Upper lobe of right lung (tissue), 1 donor: ENCODE measurements around the gene ANKRD11. TPM values are rescaled to one million over a fixed set of nuclear protein-coding genes. Genes with fewer than 3 reads are reported as not detected.

ENCODE experiments used
- ATAC-seq: fragments of 200-7000 bp; cut with Tn5 transposase; one replicate; pipeline ENCODE4 v1.9.1; 2020; ENCODE audit warnings: mild to moderate bottlenecking, moderate library complexity
- DNase-seq: peaks from one replicate; pipeline ENCODE4 v3.0.0-alpha.2; 2020
- H3K27ac ChIP-seq: fragments of 200-600 bp; one replicate; pipeline ENCODE4 v1.8.0; 2022
- H3K27me3 ChIP-seq: fragments of 200-600 bp; one replicate; pipeline ENCODE4 v1.8.0; 2022; ENCODE audit warnings: mild to moderate bottlenecking
- H3K36me3 ChIP-seq: fragments of 200-600 bp; one replicate; pipeline ENCODE4 v1.8.0; 2022
- H3K4me1 ChIP-seq: fragments of 200-600 bp; one replicate; pipeline ENCODE4 v1.8.0; 2022
- H3K4me3 ChIP-seq: fragments of 200-600 bp; one replicate; pipeline ENCODE4 v1.8.0; 2022; ENCODE audit warnings: mild to moderate bottlenecking
- H3K9me3 ChIP-seq: fragments of 200-600 bp; one replicate; pipeline ENCODE4 v1.8.0; 2022
- CTCF ChIP-seq: fragments of 200-600 bp; IDR thresholded peaks from one replicate; pipeline ENCODE4 v1.8.0; 2022; ENCODE audit warnings: antibody characterized with exemption
- intact Hi-C: fragments of 100-400 bp; cut with DNase I; formaldehyde crosslinking; loops from one replicate; pipeline ENCODE4 v1.11.0; 2022
- total RNA-seq: library from RNA; stranded (reverse); fragmentation: NEBNext Ultra II Directional; extraction: Animal tissue kit (Norgen Biotek cat#: 25700); gene quantifications from one replicate; pipeline ENCODE4 v1.2.1, GENCODE V29; 2021
- donor health status: DM: no; HTN: yes; CAD: no; lungs with severe emphysema.

The ANKRD11 gene
- total RNA-seq, 1 donor from 2014 or later, result 125 TPM

DNA sequence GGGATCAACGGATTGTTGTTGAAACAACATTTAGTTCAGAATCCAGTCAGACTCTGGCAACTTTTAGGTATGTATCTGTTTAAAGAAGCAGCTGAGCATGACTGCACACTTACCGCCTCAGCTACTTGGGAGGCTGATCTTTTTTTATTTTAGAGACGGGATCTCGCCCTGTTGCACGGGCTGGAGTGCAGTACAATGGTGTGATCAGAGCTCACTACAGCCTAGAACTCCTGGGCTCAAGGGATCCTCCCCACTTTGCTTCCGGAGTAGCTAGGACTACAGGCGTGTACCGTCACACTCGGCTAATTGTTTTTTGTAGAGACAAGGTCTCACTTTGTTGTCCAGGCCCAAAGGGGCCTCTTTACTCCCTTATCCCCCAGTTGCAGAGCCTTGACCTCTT lies 20.2 kb upstream of the ANKRD11 start:
- DNase-seq, result no peak
- Histone ChIP-seq H3K36me3 (peaks cover 51% of the 10 kb centered on the region), H3K27me3 (no peaks in the 10 kb centered on the region), H3K9me3 (no peaks in the 10 kb centered on the region), H3K4me3 (no peak overlapping the region), H3K27ac (no peak overlapping the region), H3K4me1 (peaks cover 31% of the 10 kb centered on the region)
- no peak for ATAC-seq
- no peak for TF ChIP-seq CTCF
- intact Hi-C loops, result no loop called here

- peaks cover 37% of the 10 kb centered on the region for H3K4me1 ChIP-seq
These were observed 17.7 kb upstream of the ANKRD11 start, which contains the start of gene SPG7 for GRCh38 chr16:89507834-89508590. Gene SPG7, plus strand, starts transcription at chr16:89508403. Its CDS starts 15 bp downstream, at chr16:89508418.

DNA sequence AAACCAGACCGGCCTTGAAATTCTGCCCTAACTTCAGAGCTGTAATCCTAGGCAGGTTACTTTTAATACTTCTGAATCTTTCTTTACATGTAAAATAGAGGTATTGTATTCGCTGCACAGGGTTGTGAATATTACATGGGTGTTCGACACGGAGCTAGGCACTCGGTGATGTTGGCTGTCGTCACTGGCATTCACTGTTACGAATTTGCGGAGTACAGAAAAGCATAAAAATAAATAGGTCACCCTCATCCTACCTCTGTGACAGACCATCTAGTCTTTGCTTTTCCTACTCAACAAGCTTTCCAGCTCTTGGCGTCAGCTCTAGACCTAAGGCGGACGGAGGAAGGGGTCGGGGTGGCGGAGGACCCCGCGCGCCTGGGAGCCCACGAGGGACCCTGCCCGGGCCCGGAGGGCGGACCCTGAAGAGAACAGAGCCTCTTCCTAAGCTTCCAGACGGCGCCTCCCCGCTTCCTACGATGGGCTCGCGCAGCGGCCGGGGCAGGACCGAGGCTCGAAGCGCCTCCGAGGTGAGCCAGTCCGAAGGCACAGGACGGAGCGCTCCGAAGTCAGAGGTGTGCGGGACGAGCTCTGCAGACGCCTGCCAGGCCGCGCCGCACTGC lies 17.0 kb upstream of the ANKRD11 start:
- H3K4me1 ChIP-seq, result peaks cover 37% of the 10 kb centered on the region
- no peaks in the 10 kb centered on the region for H3K27me3 ChIP-seq
- DNase-seq, result no peak
- H3K36me3 ChIP-seq, result peaks cover 21% of the 10 kb centered on the region
- H3K27ac ChIP-seq, result peak overlapping the region; percentile 96
- peak; percentile 34 for ATAC-seq
- H3K4me3 ChIP-seq, result peak overlapping the region; percentile 79
- H3K9me3 ChIP-seq, result no peaks in the 10 kb centered on the region
- no peak for TF ChIP-seq CTCF
- intact Hi-C loops, result loop anchor here (10.0 kb wide), 1 partner anchor 183 kb away; no protein-coding TSS in a partner anchor

More at GRCh38 chr16:89507834-89508590, 17.7 kb upstream of the ANKRD11 start, which contains the start of gene SPG7:
- Histone ChIP-seq H3K36me3 (peaks cover 28% of the 10 kb centered on the region), H3K27me3 (no peaks in the 10 kb centered on the region), H3K9me3 (no peaks in the 10 kb centered on the region), H3K27ac (peak within 1 kb of the TSS; percentile 96), H3K4me3 (peak within 1 kb of the TSS; percentile 79)
- ATAC-seq, result peak; percentile 95
- intact Hi-C loops, result loop anchor here (10.0 kb wide), 1 partner anchor 183 kb away; no protein-coding TSS in a partner anchor
- TF ChIP-seq CTCF, result no peak
- DNase-seq, result peak; percentile 94

GRCh38 chr16:89506791-89507191 lies 16.4 kb upstream of the ANKRD11 start:
- TF ChIP-seq CTCF, result no peak
- Histone ChIP-seq H3K4me1 (peaks cover 37% of the 10 kb centered on the region), H3K4me3 (peak overlapping the region; percentile 79), H3K27me3 (no peaks in the 10 kb centered on the region), H3K27ac (peak overlapping the region; percentile 96), H3K36me3 (peaks cover 16% of the 10 kb centered on the region), H3K9me3 (no peaks in the 10 kb centered on the region)
- ATAC-seq, result no peak
- intact Hi-C loops, result loop anchor here (10.0 kb wide), 1 partner anchor 182 kb away; no protein-coding TSS in a partner anchor
- DNase-seq, result no peak

GRCh38 chr16:89506113-89506504 lies 15.7 kb upstream of the ANKRD11 start:
- no peak for TF ChIP-seq CTCF
- intact Hi-C loops, result loop anchor here (10.0 kb wide), 1 partner anchor 181 kb away; no protein-coding TSS in a partner anchor
- no peaks in the 10 kb centered on the region for H3K9me3 ChIP-seq
- peaks cover 37% of the 10 kb centered on the region for H3K4me1 ChIP-seq
- peak overlapping the region; percentile 79 for H3K27ac ChIP-seq
- H3K27me3 ChIP-seq, result no peaks in the 10 kb centered on the region
- peak overlapping the region; percentile 31 for H3K4me3 ChIP-seq
- ATAC-seq (no peak), DNase-seq (no peak)
- peaks cover 9% of the 10 kb centered on the region for H3K36me3 ChIP-seq
